Raji (cell line): ENCODE results near the gene GNB1L.

Experiments
- POLR2A ChIP-seq: IDR thresholded peaks from 2 replicates; pipeline ENCODE4 v1.6.1; 2011; ENCODE audit warnings: low read depth, low read length, control low read depth; ENCODE audit not compliant: insufficient read depth

The GNB1L gene

DNA sequence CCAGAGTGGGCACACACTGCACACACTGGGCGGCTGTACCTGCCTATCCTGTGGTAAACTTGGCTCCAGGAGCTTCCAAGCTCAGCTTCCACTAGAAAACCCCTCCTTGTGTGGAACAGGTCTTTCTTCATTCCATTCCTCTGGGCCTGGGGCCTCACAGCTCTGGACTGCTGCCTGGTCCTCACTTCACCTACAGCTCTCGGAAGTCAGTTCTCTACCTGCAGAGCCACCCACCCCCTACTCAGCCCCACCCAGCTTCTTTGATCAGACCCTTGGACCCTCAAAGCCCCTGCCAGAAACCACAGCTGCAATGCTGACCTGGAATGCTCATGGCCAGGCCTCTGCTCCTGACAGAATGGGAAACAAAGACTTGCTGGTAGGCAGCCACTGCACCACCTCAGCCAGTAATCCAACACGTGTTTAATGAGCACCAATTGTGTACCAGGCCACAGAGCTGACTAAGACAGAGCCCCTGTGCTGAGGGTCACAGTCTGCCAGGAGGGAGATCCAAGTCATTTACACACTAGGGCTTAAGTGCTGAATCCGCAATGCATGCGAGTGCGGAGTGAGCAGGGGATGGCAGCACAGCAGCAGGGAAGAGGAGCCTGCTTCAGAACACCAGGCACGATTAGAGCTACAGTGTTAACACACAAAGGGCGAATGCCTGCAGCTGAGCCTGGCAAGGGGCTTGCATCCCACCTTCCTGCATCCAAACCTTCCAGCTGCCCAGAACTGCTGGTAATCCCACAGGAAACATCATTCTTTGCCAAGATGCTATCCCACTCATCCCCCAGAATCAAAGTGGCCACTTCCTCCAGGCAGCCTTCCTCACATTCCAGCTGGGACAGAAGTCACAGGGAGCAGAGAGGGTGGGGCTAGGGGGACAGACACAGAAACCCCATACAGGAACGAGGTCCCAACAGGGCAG is 4.6 kb downstream of the GNB1L start:
- TF ChIP-seq POLR2A: no peak

DNA sequence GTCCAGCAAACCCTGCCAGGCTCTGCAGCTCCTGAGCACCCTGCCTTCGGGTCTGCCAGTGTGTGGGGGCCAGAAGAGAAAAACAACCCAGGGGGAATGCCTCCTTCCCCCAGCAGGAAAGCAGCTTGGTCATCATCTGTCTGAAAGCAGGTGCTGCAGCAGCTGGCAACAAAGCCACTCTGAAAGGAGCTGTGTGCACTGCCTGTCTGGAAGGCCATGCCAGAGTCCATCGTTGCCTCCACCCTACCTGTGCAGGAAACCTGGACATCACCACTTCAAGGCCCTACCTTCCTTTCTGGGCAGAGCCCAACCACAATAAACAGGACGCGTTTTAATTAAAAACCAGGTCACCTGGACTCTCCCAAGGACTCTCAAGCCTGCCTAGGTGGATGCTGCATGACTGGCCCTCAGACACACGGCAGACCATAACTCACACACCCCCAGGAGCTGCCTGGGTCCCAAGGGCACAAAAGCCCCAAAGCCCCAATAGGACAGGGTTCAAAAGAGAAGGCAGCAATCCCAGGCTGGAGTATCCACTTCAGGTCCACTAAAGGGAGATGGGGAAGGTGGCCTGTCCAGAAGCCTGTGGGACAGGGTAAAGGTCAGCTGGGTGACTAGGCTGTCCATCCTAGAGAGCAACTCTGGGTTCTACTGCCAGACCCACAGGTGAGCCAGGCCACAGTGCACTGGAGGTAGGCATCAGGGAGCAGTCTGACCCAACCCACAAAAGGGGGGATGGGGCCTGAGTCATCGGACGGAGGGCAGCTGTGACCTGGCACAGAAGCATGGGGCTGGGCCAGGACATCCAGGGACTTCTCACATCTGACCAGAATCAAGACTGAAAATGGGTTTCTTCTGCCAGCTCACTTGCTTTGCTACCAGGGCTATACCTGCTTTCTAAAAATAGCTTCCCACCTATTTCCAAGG is 6.1 kb downstream of the GNB1L start:
- no peak for TF ChIP-seq POLR2A

DNA sequence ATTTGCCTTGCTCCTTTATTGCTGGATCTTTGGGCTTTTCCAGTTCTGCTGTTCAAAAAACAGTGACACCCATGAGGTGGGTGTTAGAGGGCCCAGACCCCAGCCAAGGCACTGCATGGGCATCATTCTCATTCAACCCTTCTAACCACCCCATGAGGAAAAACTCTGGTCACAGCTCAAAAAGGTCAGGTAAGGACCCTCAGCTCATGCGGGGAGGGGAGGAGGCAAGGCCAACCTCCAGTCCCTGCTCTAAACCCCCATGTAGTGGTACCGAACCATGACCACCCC is 7.4 kb downstream of the GNB1L start:
- TF ChIP-seq POLR2A: no peak

DNA sequence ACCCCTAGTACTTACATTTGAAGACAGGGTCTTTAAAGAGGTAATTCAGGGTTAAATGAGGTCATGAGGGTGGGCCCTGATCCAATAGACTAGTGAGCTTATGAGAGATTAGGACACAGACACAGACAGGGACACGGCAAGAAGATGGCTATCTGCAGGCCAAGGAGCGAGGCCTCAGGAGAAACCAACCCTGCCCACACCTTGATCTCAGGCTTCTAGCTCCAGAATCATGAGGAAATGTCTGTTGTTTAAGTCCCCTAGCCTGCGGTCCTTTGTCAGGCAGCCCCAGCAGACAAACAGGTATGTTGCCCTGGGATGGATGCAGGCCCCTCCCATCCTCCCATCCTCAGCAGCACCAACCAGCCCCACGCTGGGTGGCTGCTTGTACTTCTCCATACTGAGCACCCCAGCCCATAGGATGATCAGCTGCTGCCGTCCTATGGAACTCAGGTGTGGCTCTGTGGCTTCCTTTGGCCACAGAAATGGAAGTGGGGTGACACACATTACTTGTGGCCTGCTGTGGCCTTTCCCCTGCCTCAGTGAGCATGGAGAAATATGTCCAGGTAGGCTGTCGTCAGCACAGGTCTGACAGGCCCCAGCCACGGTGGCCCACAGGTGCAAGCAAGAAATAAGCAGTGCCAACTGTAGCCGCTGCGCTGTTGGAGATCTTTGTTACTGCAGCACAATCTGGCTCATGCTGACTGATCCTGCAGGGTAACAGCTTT is 7.9 kb downstream of the GNB1L start:
- no peak; the same call in 1 of the 2 replicates for TF ChIP-seq POLR2A

DNA sequence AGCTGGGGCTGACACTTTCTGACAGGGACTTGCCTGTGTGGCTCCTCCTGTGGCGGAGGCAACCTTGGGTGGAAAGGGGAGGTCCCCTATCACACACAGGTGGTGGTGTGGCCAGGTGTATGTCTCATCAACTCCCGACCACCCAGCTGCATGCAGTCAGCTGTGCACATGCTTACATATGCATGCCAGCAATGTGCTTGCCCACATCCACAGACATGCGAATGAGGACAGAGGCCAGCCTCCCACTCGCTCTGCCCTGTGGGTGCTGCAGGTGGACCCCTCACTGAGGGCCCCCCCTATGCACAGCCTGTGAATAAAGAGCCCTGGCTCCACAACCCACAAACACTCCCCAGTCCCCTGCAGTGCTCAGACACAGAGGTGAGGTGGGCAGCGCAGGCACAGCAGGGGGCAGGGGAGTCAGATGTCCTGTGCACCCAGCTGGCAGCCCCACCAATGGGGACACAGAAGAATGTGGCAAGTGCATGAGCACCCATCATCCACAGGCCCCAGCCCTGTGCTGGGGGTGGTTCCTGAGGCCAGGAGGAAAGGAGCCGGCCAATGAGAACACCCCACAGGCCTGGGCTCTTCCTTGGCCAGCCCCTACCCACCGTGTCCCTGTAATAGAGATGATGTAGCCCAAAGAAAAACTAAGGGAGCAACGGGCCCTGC is 9.5 kb downstream of the GNB1L start:
- no peak for TF ChIP-seq POLR2A

DNA sequence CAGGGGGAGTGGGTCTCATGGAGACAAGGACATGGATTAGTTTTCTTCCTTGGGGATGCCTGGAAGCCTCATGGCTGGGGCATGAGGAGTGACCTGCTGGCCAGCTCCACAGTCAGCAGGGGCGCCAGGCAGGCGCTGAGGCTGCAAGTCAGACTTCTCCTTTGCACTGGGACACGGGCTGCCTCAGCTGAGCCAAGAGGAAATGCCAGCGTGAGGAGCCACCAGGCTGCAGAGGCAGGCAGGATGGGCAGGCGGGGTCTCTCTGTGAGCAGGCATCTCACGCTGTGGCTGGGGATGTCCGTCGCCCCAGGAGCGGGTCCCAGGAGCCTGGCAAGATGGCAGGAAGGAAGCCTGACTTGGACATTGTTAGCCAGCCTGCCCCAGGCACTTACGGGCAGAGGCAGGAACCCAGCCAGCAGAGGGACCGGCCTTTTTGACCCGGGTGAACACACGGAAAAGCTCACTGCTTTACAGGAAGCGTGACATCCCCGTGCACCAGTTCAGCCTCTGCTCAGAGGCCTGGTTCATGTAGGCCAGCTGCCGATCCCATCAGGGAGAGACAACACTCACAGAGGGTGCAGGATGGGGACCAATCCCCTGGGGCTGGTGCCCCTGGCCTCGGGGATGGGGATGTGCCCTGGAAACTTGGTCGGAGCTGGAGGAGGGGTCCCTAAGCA is 10.2 kb downstream of the GNB1L start:
- no peak for TF ChIP-seq POLR2A

DNA sequence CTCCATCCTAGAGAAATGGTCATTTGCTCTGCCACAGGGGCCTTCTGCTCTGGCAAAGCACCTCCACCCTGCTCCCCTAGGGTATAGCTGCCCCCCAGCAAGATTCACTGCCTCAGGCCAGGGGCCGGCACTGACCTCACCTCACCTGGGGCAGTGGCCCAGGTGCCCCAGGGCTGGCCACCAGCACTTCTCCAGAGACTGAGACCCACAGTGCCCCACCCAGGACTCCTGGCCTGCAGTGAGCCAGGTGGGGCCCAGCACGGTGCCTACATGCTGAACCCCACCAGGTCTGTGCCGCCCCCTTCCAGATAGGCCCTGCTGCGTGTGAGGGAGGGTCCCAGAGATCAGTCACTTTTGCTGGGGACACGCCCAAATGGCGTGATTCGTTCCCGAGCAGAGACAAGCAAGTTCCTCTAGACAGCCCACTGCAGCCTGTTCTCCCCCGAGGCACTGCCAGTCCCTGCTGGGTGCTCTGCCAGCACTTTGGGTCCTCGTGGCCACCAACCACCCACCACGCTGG is 10.8 kb downstream of the GNB1L start:
- TF ChIP-seq POLR2A: no peak

DNA sequence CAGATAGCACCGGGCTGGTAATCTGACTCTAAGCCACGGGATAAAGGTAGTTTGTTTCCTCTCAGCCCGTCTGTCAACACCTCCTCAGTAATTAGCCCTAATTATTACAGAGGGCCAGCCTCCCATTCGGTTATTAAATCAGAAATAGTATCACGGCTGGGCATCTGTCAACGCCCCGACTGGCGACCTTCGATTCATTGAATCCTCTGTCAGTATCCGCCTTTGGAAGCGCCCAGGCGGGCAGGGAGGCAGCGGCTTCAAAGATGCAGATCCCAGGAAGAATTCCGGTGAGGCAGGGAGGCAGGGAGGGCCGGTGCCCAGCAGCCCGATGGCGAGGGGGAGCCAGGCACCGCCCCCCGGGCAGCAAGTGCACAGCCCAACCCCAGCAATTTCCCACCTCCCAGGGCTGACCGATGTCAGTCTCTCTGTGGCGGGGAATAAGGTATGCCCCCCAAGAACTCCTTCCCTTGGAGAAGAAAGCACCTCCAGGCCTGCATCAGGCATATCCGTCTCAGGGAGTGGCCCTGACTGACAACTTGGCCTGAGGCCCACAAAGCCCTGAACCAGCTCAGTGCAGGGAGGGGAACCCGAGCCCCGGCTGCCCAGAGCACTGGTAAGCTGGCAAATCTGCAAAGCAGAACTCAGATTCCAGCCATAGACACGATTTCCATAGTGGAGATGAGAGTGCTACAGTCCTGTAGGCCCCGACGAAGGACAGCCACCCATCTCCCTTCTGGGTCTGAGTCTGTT is 11.4 kb downstream of the GNB1L start:
- TF ChIP-seq POLR2A: no peak

DNA sequence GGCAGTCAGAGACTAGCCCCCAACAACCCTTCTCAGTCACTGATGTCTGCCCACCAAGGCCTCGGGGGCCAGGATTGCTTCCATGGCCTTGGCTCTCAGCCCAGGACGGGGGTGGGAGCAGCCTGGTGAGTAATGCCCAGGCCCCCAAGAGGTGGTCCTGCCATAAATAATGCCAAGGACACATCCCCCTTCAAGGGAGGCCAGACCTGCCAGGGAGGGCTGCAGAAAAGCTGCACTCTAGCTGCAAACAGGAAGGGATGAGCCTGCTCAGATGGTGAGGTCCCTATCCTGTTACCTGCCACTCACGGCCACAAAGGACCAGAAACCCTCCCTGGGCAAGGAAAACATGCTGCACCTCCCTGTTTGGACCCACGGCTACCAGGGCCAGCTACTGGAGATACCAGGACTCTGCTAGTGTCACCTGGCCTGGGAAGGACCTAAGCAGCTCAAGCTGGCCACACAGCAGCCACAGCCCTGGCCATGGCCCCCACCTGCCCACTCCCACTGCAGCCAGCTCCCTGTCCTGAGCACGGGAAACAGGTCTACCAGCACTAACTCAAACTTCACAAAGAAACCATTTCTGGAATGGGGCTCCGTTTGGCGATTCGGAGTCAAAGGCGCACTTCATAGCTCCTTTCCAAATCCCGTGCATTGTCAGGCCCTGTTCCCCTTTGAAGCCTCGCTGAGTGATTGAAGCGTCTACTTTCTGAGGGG is 12.1 kb downstream of the GNB1L start:
- TF ChIP-seq POLR2A: no peak

DNA sequence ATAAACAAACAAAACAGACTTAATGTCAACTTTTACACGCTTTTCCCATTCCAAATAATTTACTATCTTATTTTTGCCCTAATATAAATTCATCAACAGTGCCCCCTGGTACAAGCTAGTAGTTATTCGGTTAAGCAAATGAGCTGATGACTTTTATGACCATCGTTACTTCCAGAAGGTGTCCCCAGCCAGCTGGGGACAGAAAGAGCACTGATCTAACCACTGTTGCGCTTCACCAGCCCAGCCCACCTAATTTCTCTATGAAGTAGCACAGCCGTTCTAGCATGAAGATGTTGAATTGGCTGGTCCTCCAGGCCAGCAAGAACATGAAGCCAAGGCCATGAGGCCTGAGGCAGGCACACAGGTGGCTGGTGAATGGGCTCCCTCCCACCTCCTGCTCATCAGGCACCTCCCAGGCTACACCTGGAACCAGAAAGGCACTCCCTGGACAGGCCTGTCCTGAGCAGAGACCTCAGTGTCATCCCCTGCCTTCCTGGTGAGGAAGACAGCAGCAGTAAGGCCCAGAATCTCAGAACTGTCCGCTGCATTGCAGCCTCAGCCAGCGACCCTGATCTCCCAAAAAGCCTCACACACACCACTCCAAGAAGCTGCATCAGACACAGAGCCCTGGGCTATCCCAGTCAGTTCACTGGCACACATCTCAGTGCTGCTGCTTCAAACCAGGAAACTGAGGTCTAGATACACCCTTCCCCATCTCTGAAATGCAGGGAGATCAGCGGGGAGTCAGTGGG is 12.9 kb downstream of the GNB1L start:
- no peak for TF ChIP-seq POLR2A

DNA sequence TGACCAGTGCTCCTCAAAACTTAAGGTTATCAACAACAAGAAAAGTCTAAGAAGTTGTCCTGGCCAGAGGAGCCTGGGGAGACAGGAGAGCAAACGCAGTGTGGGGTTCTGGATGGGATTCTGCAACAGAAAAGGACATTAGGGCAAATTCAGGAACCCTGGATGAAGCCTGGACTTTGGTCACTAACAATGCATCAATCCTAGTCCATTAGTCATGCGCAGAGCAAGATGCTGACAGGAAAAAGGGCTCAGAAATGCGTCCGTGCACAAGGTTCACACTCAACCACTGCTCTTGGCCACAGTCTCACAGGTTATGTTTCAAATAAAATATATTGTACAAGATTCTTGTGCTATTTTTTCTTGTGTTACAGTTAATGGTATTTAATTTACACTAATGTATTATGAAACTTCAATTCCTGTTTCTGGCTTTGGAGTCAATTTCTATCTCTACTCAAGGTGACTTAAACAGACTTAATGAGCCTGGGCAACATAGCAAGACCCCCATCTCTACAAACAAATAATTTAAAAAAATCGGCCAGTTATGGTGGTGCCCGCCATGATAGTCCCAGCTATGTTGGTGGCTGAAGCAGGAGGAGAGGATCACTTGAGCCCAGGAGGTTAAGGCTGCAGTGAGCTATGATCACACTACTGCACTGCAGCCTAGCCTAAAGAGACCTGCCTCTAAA is 13.6 kb downstream of the GNB1L start:
- TF ChIP-seq POLR2A: no peak
